GM21526 (cell line): Measurements from ENCODE around the gene RCAN2.
"Not testable (repeated sequence)": the region's sequence is repeated elsewhere in the genome, so short reads cannot be mapped to it uniquely, and the experiment has no call there.

ENCODE experiments used
- ATAC-seq: cut with Tn5 transposase; IDR thresholded peaks from one replicate; pipeline ENCODE4 v1.9.1; 2021; ENCODE audit warnings: moderate library complexity; ENCODE audit not compliant: unreplicated experiment, low FRiP score

The RCAN2 gene

GRCh38 chr6:46444772-46445454 is 46.3 kb downstream of the RCAN2 start:
- no peak for ATAC-seq

GRCh38 chr6:46443623-46444022 is 47.6 kb downstream of the RCAN2 start:
- no peak for ATAC-seq

GRCh38 chr6:46440641-46441040 is 50.6 kb downstream of the RCAN2 start:
- ATAC-seq = no peak

- ATAC-seq = no peak
Measured at GRCh38 chr6:46440141-46440540, 51.1 kb downstream of the RCAN2 start.

- ATAC-seq = no peak
Measured at GRCh38 chr6:46438245-46438644, 53.0 kb downstream of the RCAN2 start.

- ATAC-seq = no peak
Measured at GRCh38 chr6:46437671-46438221, 53.5 kb downstream of the RCAN2 start.

GRCh38 chr6:46422619-46423018 is 68.6 kb downstream of the RCAN2 start:
- ATAC-seq = no peak

GRCh38 chr6:46421939-46422338 is 69.3 kb downstream of the RCAN2 start:
- no peak for ATAC-seq

GRCh38 chr6:46420921-46421638 is 70.2 kb downstream of the RCAN2 start:
- ATAC-seq = no peak

- no peak for ATAC-seq
Measured at GRCh38 chr6:46419576-46420002, 71.7 kb downstream of the RCAN2 start.

GRCh38 chr6:46414398-46414797 is 76.9 kb downstream of the RCAN2 start:
- no peak for ATAC-seq

GRCh38 chr6:46412662-46413061 is 78.6 kb downstream of the RCAN2 start:
- no peak for ATAC-seq

GRCh38 chr6:46411456-46412197 is 79.6 kb downstream of the RCAN2 start:
- ATAC-seq = no peak

GRCh38 chr6:46410334-46410953 is 80.8 kb downstream of the RCAN2 start:
- peak; percentile 50 for ATAC-seq

- no peak for ATAC-seq
Measured at GRCh38 chr6:46407776-46408530, 83.3 kb downstream of the RCAN2 start.

- no peak for ATAC-seq
Measured at GRCh38 chr6:46407246-46407645, 84.0 kb downstream of the RCAN2 start.

GRCh38 chr6:46405620-46406180 is 85.5 kb downstream of the RCAN2 start:
- ATAC-seq = not testable (repeated sequence)

GRCh38 chr6:46400898-46401297 is 90.4 kb downstream of the RCAN2 start:
- ATAC-seq = no peak

GRCh38 chr6:46395530-46395929 is 95.7 kb downstream of the RCAN2 start:
- ATAC-seq = no peak

GRCh38 chr6:46393940-46394337 is 97.3 kb downstream of the RCAN2 start:
- no peak for ATAC-seq
